H1 (cell line): ENCODE results near the gene INPP5A. TPM values are rescaled to one million over a fixed set of nuclear protein-coding genes. Genes with fewer than 3 reads are reported as not detected.

ENCODE experiments used
- CTCF ChIA-PET: fragments of 300-600 bp; sonication (Branson Sonifier 250); formaldehyde crosslinking; loops from one replicate; lab custom pipeline; 2021; ENCODE audit not compliant: partially characterized antibody; lab: Charles Lee
- POLR2A ChIA-PET: fragments of 300-600 bp; sonication (Branson Sonifier 250); formaldehyde crosslinking; loops from one replicate; lab custom pipeline; 2021; ENCODE audit warnings: inconsistent platforms; ENCODE audit not compliant: partially characterized antibody; lab: Charles Lee
- DNase-seq, 2 experiments: peaks; one replicate each; pipeline versions ENCODE4 v3.0.0 to v3.0.0-alpha.2; 2010 to 2022; ENCODE audit warnings: low spot score in 2 of 2, low read depth in 1 of 2, mixed read lengths in 1 of 2
- FAIRE-seq: peaks from 2 replicates; lab custom pipeline; 2011; peaks lifted over from hg19 to GRCh38; lab: Jason Lieb, UNC
- H2AFZ ChIP-seq: 2 replicates; pipeline ENCODE4 v1.8.1; 2012; ENCODE audit warnings: low read length, inconsistent platforms
- H2AK5ac ChIP-seq: 2 replicates; pipeline ENCODE4 v1.6.1; 2013; ENCODE audit warnings: low read depth, low read length
- H2BK120ac ChIP-seq: replicated peaks from 2 replicates; pipeline ENCODE3; 2013; ENCODE audit warnings: low read depth, low read length, inconsistent platforms
- H2BK12ac ChIP-seq: 2 replicates; pipeline ENCODE4 v1.6.1; 2013; ENCODE audit warnings: low read depth, low read length
- H2BK15ac ChIP-seq: 2 replicates; pipeline ENCODE4 v1.6.1; 2013; ENCODE audit warnings: low read length
- H2BK20ac ChIP-seq: 2 replicates; pipeline ENCODE4 v1.6.1; 2013; ENCODE audit warnings: low read length
- H2BK5ac ChIP-seq: 2 replicates; pipeline ENCODE4 v1.6.1; 2013; ENCODE audit warnings: low read depth, low read length
- H3K14ac ChIP-seq: 2 replicates; pipeline ENCODE4 v1.6.1; 2013; ENCODE audit warnings: inconsistent platforms; ENCODE audit not compliant: insufficient read length
- H3K18ac ChIP-seq: 2 replicates; pipeline ENCODE4 v1.6.1; 2013; ENCODE audit warnings: low read length; ENCODE audit errors: extremely low read depth
- H3K23ac ChIP-seq: 2 replicates; pipeline ENCODE4 v1.6.1; 2013; ENCODE audit warnings: inconsistent platforms; ENCODE audit not compliant: insufficient read length
- H3K23me2 ChIP-seq: 2 replicates; pipeline ENCODE4 v1.6.1; 2013; ENCODE audit warnings: low read depth, low read length
- H3K27ac ChIP-seq: 2 replicates; pipeline ENCODE4 v1.6.1; 2011; ENCODE audit warnings: low read depth, low read length, inconsistent platforms
- H3K27me3 ChIP-seq, 4 experiments: replicated peaks in 1 of 4; 1 replicate in 1 of 4; 2 replicates in 3 of 4; pipeline versions ENCODE4 v1.6.1 to v1.8.1; 2011 to 2013; ENCODE audit warnings: low read length in 3 of 4, mild to moderate bottlenecking in 3 of 4, inconsistent platforms in 2 of 4, mixed read lengths in 2 of 4, moderate library complexity in 1 of 4; ENCODE audit not compliant: control insufficient read depth in 3 of 4, insufficient read depth in 3 of 4; ENCODE audit errors: extremely low read depth in 1 of 4
- H3K36me3 ChIP-seq, 4 experiments: 2 replicates each; pipeline versions ENCODE4 v1.6.1 to v1.8.1; 2011 to 2013; ENCODE audit warnings: mild to moderate bottlenecking in 4 of 4, low read length in 3 of 4, moderate library complexity in 2 of 4, control low read depth in 1 of 4, inconsistent platforms in 1 of 4; ENCODE audit not compliant: insufficient read depth in 4 of 4, control insufficient read depth in 2 of 4
- H3K4ac ChIP-seq: replicated peaks from 2 replicates; pipeline ENCODE3; 2013; ENCODE audit warnings: low read length, low read depth, mixed read lengths, inconsistent platforms; ENCODE audit not compliant: insufficient read length
- H3K4me1 ChIP-seq, 4 experiments: replicated peaks in 1 of 4; 1 replicate in 1 of 4; 2 replicates in 3 of 4; pipeline versions ENCODE4 v1.6.1 to v1.8.1; 2011 to 2013; ENCODE audit warnings: low read length in 3 of 4, inconsistent platforms in 2 of 4, mixed read lengths in 1 of 4; ENCODE audit not compliant: insufficient read depth in 4 of 4, control insufficient read depth in 3 of 4
- H3K4me2 ChIP-seq, 2 experiments: 2 replicates each; pipeline versions ENCODE4 v1.6.1 to v1.8.1; 2011 to 2013; ENCODE audit warnings: low read depth in 2 of 2, low read length in 2 of 2, control low read depth in 1 of 2, inconsistent platforms in 1 of 2, mild to moderate bottlenecking in 1 of 2; ENCODE audit not compliant: insufficient read depth in 1 of 2
- H3K4me3 ChIP-seq, 4 experiments: fragments of 200-600, 300-600 bp in 1 of 4; sonication (generic), shearing (Covaris generic), sonication (Bioruptor Twin) in 1 of 4; 2 replicates each; pipeline versions ENCODE4 v1.5.1 to v1.8.1; 2011 to 2016; ENCODE audit warnings: low read length in 4 of 4, low read depth in 3 of 4, control low read depth in 2 of 4, inconsistent platforms in 2 of 4, mild to moderate bottlenecking in 2 of 4, mixed read lengths in 1 of 4, moderate library complexity in 1 of 4; ENCODE audit not compliant: insufficient read depth in 2 of 4; ENCODE audit errors: extremely low read depth in 1 of 4
- H3K56ac ChIP-seq: replicated peaks from 2 replicates; pipeline ENCODE3; 2013; ENCODE audit warnings: low read depth, mild to moderate bottlenecking, mixed read lengths, low read length, inconsistent platforms; ENCODE audit not compliant: insufficient read length
- H3K79me1 ChIP-seq: 2 replicates; pipeline ENCODE4 v1.6.1; 2013; ENCODE audit warnings: low read depth, low read length, control low read depth
- H3K79me2 ChIP-seq, 2 experiments: 2 replicates each; pipeline versions ENCODE4 v1.6.1 to v1.8.1; 2012 to 2013; ENCODE audit warnings: low read length in 2 of 2, mild to moderate bottlenecking in 2 of 2, inconsistent platforms in 1 of 2; ENCODE audit not compliant: insufficient read depth in 2 of 2, control insufficient read depth in 1 of 2
- H3K9ac ChIP-seq, 4 experiments: replicated peaks in 1 of 4; 1 replicate in 1 of 4; 2 replicates in 3 of 4; pipeline versions ENCODE4 v1.6.1 to v1.8.1; 2011 to 2013; ENCODE audit warnings: low read depth in 3 of 4, low read length in 3 of 4, control low read depth in 2 of 4, mild to moderate bottlenecking in 2 of 4, moderate library complexity in 2 of 4, inconsistent platforms in 1 of 4; ENCODE audit errors: extremely low read depth in 1 of 4
- H3K9me3 ChIP-seq, 2 experiments: 2 replicates each; pipeline versions ENCODE4 v1.6.1 to v1.8.1; 2012 to 2013; ENCODE audit warnings: mild to moderate bottlenecking in 2 of 2, moderate library complexity in 2 of 2, control low read depth in 1 of 2, inconsistent platforms in 1 of 2, low read depth in 1 of 2, low read length in 1 of 2, mixed read lengths in 1 of 2; ENCODE audit not compliant: insufficient read depth in 2 of 2
- H4K20me1 ChIP-seq, 2 experiments: replicated peaks in 1 of 2; 2 replicates each; pipeline versions ENCODE3 to v1.8.1; 2011 to 2013; ENCODE audit warnings: inconsistent platforms in 2 of 2, low read length in 2 of 2, mild to moderate bottlenecking in 1 of 2; ENCODE audit not compliant: insufficient read depth in 2 of 2, control insufficient read depth in 1 of 2
- H4K5ac ChIP-seq: 2 replicates; pipeline ENCODE4 v1.6.1; 2013; ENCODE audit warnings: low read length, low read depth, mixed read lengths, inconsistent platforms; ENCODE audit not compliant: insufficient read length
- H4K8ac ChIP-seq: 2 replicates; pipeline ENCODE4 v1.8.0; 2013; ENCODE audit warnings: mild to moderate bottlenecking, moderate library complexity, low read length, inconsistent platforms; ENCODE audit not compliant: insufficient read depth; ENCODE audit errors: extremely low read depth
- H4K91ac ChIP-seq: replicated peaks from 2 replicates; pipeline ENCODE3; 2013; ENCODE audit warnings: low read length, mixed read lengths, inconsistent platforms; ENCODE audit not compliant: insufficient read length
- CBX5 ChIP-seq: fragments of 300-800, 300-1000 bp; sonication (generic); IDR thresholded peaks from 2 replicates; pipeline ENCODE4 v1.7.1; 2016; ENCODE audit warnings: antibody characterized with exemption, low read length, low read depth
- CTCF ChIP-seq, 3 experiments: IDR thresholded peaks; 1 replicate in 2 of 3; 2 replicates in 1 of 3; pipeline versions ENCODE4 v1.5.1 to v1.6.1; 2011; ENCODE audit warnings: low read length in 3 of 3, mild to moderate bottlenecking in 3 of 3, inconsistent platforms in 2 of 3, low read depth in 1 of 3, moderate library complexity in 1 of 3; ENCODE audit not compliant: insufficient read depth in 1 of 3; ENCODE audit errors: control extremely low read depth in 1 of 3
- EP300 ChIP-seq, 2 experiments: IDR thresholded peaks; 1 replicate in 1 of 2; 2 replicates in 1 of 2; pipeline ENCODE4 v1.6.1; 2011 to 2012; ENCODE audit warnings: low read depth in 2 of 2, low read length in 2 of 2, mild to moderate bottlenecking in 2 of 2, borderline replicate concordance in 1 of 2, inconsistent platforms in 1 of 2, moderate library complexity in 1 of 2
- GTF2F1 ChIP-seq: IDR thresholded peaks from 2 replicates; pipeline ENCODE4 v1.6.1; 2012; ENCODE audit warnings: low read depth, low read length, improper control_type of control experiment, borderline replicate concordance
- JUN ChIP-seq: IDR thresholded peaks from 2 replicates; pipeline ENCODE4 v1.6.1; 2011; ENCODE audit warnings: low read depth, mild to moderate bottlenecking, improper control_type of control experiment, low read length
- MAFK ChIP-seq: IDR thresholded peaks from 2 replicates; pipeline ENCODE4 v1.6.1; 2012; ENCODE audit warnings: low read depth, mild to moderate bottlenecking, improper control_type of control experiment, low read length
- SAP30 ChIP-seq: fragments of 300-600 bp; sonication (generic); IDR thresholded peaks from 2 replicates; pipeline ENCODE4 v1.7.1; 2012; ENCODE audit warnings: low read length, moderate library complexity, mild to moderate bottlenecking, inconsistent platforms; ENCODE audit not compliant: insufficient read depth, insufficient replicate concordance
- SP1 ChIP-seq: IDR thresholded peaks from 2 replicates; pipeline ENCODE4 v1.6.1; 2011; ENCODE audit warnings: low read depth, low read length
- SP4 ChIP-seq: IDR thresholded peaks from 2 replicates; pipeline ENCODE4 v1.6.1; 2012; ENCODE audit warnings: low read length, inconsistent platforms
- whole genome bisulfite sequencing, 2 experiments: shearing (Covaris generic) in 1 of 2; methylation state at CpG; one replicate each; pipeline versions ENCODE4 v1.1.6 to v1.1.7; 2013 to 2015; ENCODE audit warnings: low lambda C conversion rate in 2 of 2, mixed read lengths in 2 of 2, inconsistent platforms in 1 of 2, low coverage in 1 of 2, missing lambda C conversion rate in 1 of 2; ENCODE audit not compliant: insufficient replicate concordance in 2 of 2, insufficient coverage in 1 of 2, insufficient read length in 1 of 2; ENCODE audit errors: extremely low coverage in 1 of 2, missing lambda C conversion rate in 1 of 2; 5-methylcytosine and 5-hydroxymethylcytosine counted together
- polyA plus RNA-seq, 7 experiments: library from polyadenylated mRNA; depleted of rRNA in 3 of 7; stranded (reverse) in 5 of 7; unstranded in 2 of 7; fragments of >200 nt in 5 of 7; fragments of 200-250 nt in 2 of 7; gene quantifications; 1 replicate in 5 of 7; 2 replicates in 1 of 7; 4 replicates in 1 of 7; pipeline versions ENCODE4 v1.2.1 to v1.2.3, GENCODE V29; 2011 to 2013; ENCODE audit warnings: missing spikeins in 2 of 7, mixed read lengths in 2 of 7
- total RNA-seq: library from RNA; stranded (reverse); fragmentation: NEBNext Ultra II Directional; extraction: Animal tissue kit (Norgen Biotek cat#: 25700); gene quantifications from 2 replicates; pipeline ENCODE4 v1.2.1, GENCODE V29; 2021

INPP5A gene
- total and polyA plus RNA-seq, 2 of the 8 experiments (the other 6 are each of a cell fraction or from before 2014, with no cell fraction given): 19.7 to 27.5 TPM

GRCh38 chr10:132696204-132696603 is 158.6 kb downstream of the INPP5A start:
- H2BK12ac ChIP-seq: no peak overlapping the region
- POLR2A ChIA-PET: no interaction called here
- H4K91ac ChIP-seq: no peak overlapping the region
- no peak for DNase-seq
- TF ChIP-seq GTF2F1 (no peak), CTCF (IDR thresholded peaks at IDR 0.05; ENCODE audit: control extremely low read depth in 1 of 3, insufficient read depth in 1 of 3, low read depth in 1 of 3, low read length in 3 of 3) (no peak), EP300 (IDR thresholded peaks at IDR 0.05; ENCODE audit: borderline replicate concordance in 1 of 2, low read depth in 2 of 2, low read length in 2 of 2) (no peak), JUN (no peak), CBX5 (no peak), MAFK (no peak), SP1 (no peak), SP4 (no peak), SAP30 (no peak)
- no peak overlapping the region; the same call in 1 of the 2 replicates for H2BK5ac ChIP-seq
- no peak overlapping the region for H4K5ac ChIP-seq
- H3K79me2 ChIP-seq: no peaks in the 10 kb centered on the region
- H2BK20ac ChIP-seq: no peak overlapping the region
- H3K4me3 ChIP-seq: no peak overlapping the region
- H3K4me1 ChIP-seq: no peaks in the 10 kb centered on the region
- H3K27me3 ChIP-seq: no peaks in the 10 kb centered on the region
- H2AFZ ChIP-seq: no peak overlapping the region
- no peak overlapping the region for H2BK120ac ChIP-seq
- no peak overlapping the region for H3K27ac ChIP-seq
- no peak overlapping the region for H3K4ac ChIP-seq
- H4K20me1 ChIP-seq: no peaks in the 10 kb centered on the region
- H3K23me2 ChIP-seq: no peaks in the 10 kb centered on the region
- no peak for FAIRE-seq
- H3K9ac ChIP-seq: no peak overlapping the region
- no peak overlapping the region for H3K23ac ChIP-seq
- no peaks in the 10 kb centered on the region for H3K79me1 ChIP-seq
- no peak overlapping the region; the same call in 1 of the 2 replicates for H4K8ac ChIP-seq
- no peak overlapping the region for H3K4me2 ChIP-seq
- no peaks in the 10 kb centered on the region; a peak in 1 of 8 replicates for H3K36me3 ChIP-seq
- H3K56ac ChIP-seq: no peak overlapping the region
- no peak overlapping the region for H2BK15ac ChIP-seq
- H2AK5ac ChIP-seq: no peak overlapping the region
- H3K14ac ChIP-seq: no peak overlapping the region
- CTCF ChIA-PET: interaction anchor here (1.2 kb wide), 1 partner anchor 85 kb away, joined by 3 read pairs; no protein-coding TSS in a partner anchor
- no peaks in the 10 kb centered on the region for H3K9me3 ChIP-seq
- H3K18ac ChIP-seq: no peak overlapping the region
- 93% methylated on average over 2 of the region's 2 CpGs; no CpG with 5 or more reads in 1 of the 2 experiments for WGBS, 2 experiments
